ENCODE data around the gene ATXN7L1.

DNA sequence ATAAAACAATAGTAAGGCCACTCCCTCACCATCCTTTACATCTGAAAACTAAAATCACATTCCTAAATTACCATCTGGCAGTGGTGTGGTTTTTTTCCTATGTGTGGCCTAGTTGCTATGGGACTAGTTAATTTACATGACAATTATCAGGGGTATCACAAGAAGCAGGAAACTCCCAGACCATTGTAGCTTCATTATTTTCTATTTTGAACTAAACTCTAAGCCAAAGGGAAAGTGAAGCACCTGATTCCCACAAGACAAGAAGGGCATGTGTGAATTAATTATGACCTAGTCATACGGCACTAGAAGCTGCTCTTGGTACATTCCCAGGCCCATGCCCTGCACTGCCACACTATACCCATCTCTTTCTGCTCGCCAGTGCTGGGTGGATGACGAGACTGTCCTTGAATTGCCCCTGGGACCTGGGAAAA, 103.4 kb downstream of the ATXN7L1 start:
- no peak for TF ChIP-seq EZH2 (IDR thresholded peaks at IDR 0.05; ENCODE audit: low read depth)
- TF ChIP-seq, protein P1, sequence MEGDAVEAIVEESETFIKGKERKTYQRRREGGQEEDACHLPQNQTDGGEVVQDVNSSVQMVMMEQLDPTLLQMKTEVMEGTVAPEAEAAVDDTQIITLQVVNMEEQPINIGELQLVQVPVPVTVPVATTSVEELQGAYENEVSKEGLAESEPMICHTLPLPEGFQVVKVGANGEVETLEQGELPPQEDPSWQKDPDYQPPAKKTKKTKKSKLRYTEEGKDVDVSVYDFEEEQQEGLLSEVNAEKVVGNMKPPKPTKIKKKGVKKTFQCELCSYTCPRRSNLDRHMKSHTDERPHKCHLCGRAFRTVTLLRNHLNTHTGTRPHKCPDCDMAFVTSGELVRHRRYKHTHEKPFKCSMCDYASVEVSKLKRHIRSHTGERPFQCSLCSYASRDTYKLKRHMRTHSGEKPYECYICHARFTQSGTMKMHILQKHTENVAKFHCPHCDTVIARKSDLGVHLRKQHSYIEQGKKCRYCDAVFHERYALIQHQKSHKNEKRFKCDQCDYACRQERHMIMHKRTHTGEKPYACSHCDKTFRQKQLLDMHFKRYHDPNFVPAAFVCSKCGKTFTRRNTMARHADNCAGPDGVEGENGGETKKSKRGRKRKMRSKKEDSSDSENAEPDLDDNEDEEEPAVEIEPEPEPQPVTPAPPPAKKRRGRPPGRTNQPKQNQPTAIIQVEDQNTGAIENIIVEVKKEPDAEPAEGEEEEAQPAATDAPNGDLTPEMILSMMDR (conservative IDR thresholded peaks at IDR 0.05): no peak
